HCT116 (cell line): ENCODE results near the gene ZNF157.

Experiments used
- CTCF ChIP-seq, 3 experiments: fragments of 200-600 bp in 1 of 3; sonication (generic) in 1 of 3; IDR thresholded peaks in 2 of 3; conservative IDR thresholded peaks in 1 of 3; 2 replicates each; pipeline ENCODE4 v1.5.1; 2012 to 2017; ENCODE audit warnings: low read depth in 2 of 3, low read length in 2 of 3, antibody characterized with exemption in 1 of 3, borderline replicate concordance in 1 of 3, control low read depth in 1 of 3, mild to moderate bottlenecking in 1 of 3, mixed read lengths in 1 of 3, mixed run types in 1 of 3, moderate library complexity in 1 of 3; ENCODE audit not compliant: insufficient read depth in 1 of 3
- EZH2 ChIP-seq: fragments of 200-600 bp; sonication (generic); IDR thresholded peaks from 2 replicates; pipeline ENCODE4 v1.6.1; 2017; ENCODE audit warnings: antibody characterized with exemption, mixed run types
- JUND ChIP-seq: IDR thresholded peaks from 2 replicates; pipeline ENCODE4 v1.6.1; 2012
- POLR2AphosphoS5 ChIP-seq: IDR thresholded peaks from 2 replicates; pipeline ENCODE4 v1.6.1; 2011; ENCODE audit warnings: mild to moderate bottlenecking, low read depth, low read length, moderate library complexity
- RAD21 ChIP-seq: IDR thresholded peaks from 2 replicates; pipeline ENCODE4 v1.6.1; 2012; ENCODE audit warnings: low read depth, mild to moderate bottlenecking

DNA sequence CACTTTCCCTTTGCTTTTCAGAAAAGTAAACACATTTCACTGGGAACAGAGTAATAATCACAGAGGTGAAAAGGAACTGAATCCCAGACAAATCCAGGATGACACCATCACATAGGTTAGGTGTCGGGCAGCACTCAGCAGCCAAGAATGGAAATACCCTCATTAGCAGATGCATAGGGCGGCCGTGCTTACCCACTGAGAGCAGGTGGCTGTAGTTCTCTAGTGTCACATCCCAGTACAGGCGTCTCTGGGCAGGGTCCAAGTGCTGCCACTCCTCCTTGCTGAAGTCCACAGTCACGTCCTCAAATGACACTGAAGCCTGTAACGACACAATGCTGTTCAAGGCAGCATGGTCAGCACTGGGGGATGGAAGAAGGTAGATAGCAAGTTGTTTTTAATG lies 85.7 kb downstream of the ZNF157 start:
- TF ChIP-seq CTCF (IDR thresholded peaks at IDR 0.05 in 2 of 3, conservative IDR thresholded peaks at IDR 0.05 in 1 of 3; ENCODE audit: borderline replicate concordance in 1 of 3, insufficient read depth in 1 of 3, low read depth in 2 of 3, low read length in 2 of 3) (no peak), EZH2 (no peak), POLR2AphosphoS5 (no peak), RAD21 (no peak), JUND (no peak)
